ENCODE data around the gene DCLRE1B.

Gene DCLRE1B

GRCh38 chr1:113874012-113874879 lies 30.9 kb upstream of the DCLRE1B start:
- Mint-ChIP-seq H3K4me3 (peak overlapping the region; percentile 38), H3K4me1 (ENCODE audit: low read depth) (peaks cover 57% of the 10 kb centered on the region), H3K27me3 (ENCODE audit: low read depth) (no peaks in the 10 kb centered on the region)

DNA sequence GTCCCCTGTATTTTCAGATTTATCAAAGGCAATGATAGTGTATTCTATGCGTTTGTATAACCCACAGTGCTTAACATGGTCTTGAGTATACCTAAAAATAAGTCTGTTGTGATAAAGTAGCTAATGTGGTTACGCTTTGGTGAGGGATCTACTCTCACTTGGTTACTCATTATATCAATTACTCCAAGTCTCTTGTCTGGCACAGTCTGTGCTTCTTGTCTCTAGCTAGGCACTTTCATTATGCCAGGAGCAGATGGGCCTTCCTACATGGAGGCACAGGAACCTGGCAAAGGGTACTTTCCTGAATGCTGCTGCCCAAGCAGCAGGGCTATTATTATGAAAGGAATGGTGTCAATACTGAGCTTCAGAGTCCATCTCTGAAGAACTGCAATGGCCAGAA lies 29.4 kb upstream of the DCLRE1B start:
- peak overlapping the region; percentile 5 for H3K27ac Mint-ChIP-seq
- no peaks in the 10 kb centered on the region for H3K27me3 Mint-ChIP-seq (ENCODE audit: low read depth)
- peak overlapping the region; percentile 11 for H3K4me3 Mint-ChIP-seq
- peaks cover 61% of the 10 kb centered on the region for H3K4me1 Mint-ChIP-seq (ENCODE audit: low read depth)
- peaks cover 6% of the 10 kb centered on the region for H3K36me3 Mint-ChIP-seq (ENCODE audit: low read depth)
- no peaks in the 10 kb centered on the region for H3K9me3 Mint-ChIP-seq

More at GRCh38 chr1:113874012-113874879, 30.9 kb upstream of the DCLRE1B start:
- peak overlapping the region; percentile 82 for H3K27ac Mint-ChIP-seq
- peaks cover 11% of the 10 kb centered on the region for H3K36me3 Mint-ChIP-seq (ENCODE audit: low read depth)
- H3K9me3 Mint-ChIP-seq = no peaks in the 10 kb centered on the region

GRCh38 chr1:113876176-113876575 lies 28.9 kb upstream of the DCLRE1B start:
- H3K4me3 Mint-ChIP-seq = no peak overlapping the region

DNA sequence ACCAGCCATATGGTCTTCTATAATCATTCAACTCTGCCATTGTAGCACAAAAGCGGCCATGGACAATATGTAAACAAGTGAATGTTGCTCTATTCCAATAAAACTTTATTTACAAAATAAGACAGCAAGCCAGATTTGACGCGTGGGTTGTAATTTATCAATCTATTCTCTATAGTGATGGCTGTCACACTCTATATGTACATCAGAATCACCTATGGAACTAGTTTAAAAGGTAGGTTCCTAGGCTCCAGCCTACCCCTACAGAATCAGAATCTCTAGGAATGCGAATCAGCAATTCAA lies 25.4 kb upstream of the DCLRE1B start:
- Mint-ChIP-seq H3K27ac (no peak overlapping the region), H3K4me3 (no peak overlapping the region), H3K27me3 (ENCODE audit: low read depth) (no peaks in the 10 kb centered on the region), H3K36me3 (ENCODE audit: low read depth) (no peaks in the 10 kb centered on the region), H3K9me3 (no peaks in the 10 kb centered on the region), H3K4me1 (ENCODE audit: low read depth) (peaks cover 41% of the 10 kb centered on the region)

More at GRCh38 chr1:113876176-113876575, 28.9 kb upstream of the DCLRE1B start:
- H3K27ac Mint-ChIP-seq = no peak overlapping the region
- no peaks in the 10 kb centered on the region for H3K27me3 Mint-ChIP-seq (ENCODE audit: low read depth)
- peaks cover 6% of the 10 kb centered on the region for H3K36me3 Mint-ChIP-seq (ENCODE audit: low read depth)
- no peaks in the 10 kb centered on the region for H3K9me3 Mint-ChIP-seq
- peaks cover 65% of the 10 kb centered on the region for H3K4me1 Mint-ChIP-seq (ENCODE audit: low read depth)

- H3K36me3 Mint-ChIP-seq (ENCODE audit: low read depth) = peaks cover 6% of the 10 kb centered on the region
- H3K27ac Mint-ChIP-seq = no peak overlapping the region
- peaks cover 33% of the 10 kb centered on the region for H3K4me1 Mint-ChIP-seq (ENCODE audit: low read depth)
- H3K9me3 Mint-ChIP-seq = no peaks in the 10 kb centered on the region
- no peak overlapping the region for H3K4me3 Mint-ChIP-seq
- H3K27me3 Mint-ChIP-seq (ENCODE audit: low read depth) = no peaks in the 10 kb centered on the region
These were observed 23.5 kb upstream of the DCLRE1B start for GRCh38 chr1:113881661-113882060.

DNA sequence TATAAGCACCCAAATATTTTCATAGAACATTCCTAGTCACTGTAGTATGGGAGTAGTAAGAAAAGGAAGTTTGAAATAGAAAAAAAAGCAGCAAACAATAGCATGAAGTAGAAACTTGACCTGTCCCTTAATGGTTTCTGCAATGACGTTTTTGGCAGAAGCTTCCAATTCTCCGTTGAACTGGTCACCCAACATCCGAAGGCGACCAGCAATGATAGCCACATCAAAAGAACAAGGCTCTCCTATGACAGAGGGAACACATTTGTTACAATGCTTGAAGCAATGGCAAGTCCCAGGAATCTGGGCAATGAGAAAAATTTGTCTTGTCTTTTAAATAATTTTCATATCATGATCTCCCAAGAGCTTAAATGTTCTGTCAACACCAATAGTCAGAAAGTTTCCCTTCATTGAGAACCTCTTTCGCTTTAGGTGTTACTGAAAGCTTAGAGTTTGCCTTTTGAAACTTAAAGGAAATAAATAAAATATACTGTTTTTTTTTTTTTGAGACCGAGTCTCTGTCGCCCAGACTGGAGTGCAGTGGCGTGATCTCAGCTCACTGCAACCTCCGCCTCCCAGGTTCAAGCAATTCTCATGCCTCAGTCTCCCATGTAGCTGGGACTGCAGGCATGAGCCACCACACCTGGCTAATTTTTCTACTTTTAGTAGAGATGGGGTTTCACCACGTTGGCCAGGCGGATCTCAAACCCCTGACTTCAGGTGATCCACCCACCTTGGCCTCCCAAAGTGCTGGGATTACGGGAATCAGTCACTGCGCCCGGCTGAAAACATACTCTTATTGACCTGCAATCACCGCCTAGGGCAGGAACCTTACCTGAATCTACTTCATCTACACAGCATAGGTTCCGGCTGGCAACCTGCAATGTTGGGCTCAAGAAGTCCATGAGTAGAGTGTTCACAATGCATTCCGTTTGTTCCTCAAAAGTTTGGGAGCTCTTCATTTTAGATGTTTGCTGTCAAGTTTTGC lies 18.4 kb upstream of the DCLRE1B start:
- H3K27me3 Mint-ChIP-seq (ENCODE audit: low read depth) = no peaks in the 10 kb centered on the region
- H3K36me3 Mint-ChIP-seq (ENCODE audit: low read depth) = peaks cover 11% of the 10 kb centered on the region
- H3K4me3 Mint-ChIP-seq = peak overlapping the region; percentile 12
- peaks cover 19% of the 10 kb centered on the region for H3K4me1 Mint-ChIP-seq (ENCODE audit: low read depth)
- no peaks in the 10 kb centered on the region for H3K9me3 Mint-ChIP-seq
- H3K27ac Mint-ChIP-seq = no peak overlapping the region

DNA sequence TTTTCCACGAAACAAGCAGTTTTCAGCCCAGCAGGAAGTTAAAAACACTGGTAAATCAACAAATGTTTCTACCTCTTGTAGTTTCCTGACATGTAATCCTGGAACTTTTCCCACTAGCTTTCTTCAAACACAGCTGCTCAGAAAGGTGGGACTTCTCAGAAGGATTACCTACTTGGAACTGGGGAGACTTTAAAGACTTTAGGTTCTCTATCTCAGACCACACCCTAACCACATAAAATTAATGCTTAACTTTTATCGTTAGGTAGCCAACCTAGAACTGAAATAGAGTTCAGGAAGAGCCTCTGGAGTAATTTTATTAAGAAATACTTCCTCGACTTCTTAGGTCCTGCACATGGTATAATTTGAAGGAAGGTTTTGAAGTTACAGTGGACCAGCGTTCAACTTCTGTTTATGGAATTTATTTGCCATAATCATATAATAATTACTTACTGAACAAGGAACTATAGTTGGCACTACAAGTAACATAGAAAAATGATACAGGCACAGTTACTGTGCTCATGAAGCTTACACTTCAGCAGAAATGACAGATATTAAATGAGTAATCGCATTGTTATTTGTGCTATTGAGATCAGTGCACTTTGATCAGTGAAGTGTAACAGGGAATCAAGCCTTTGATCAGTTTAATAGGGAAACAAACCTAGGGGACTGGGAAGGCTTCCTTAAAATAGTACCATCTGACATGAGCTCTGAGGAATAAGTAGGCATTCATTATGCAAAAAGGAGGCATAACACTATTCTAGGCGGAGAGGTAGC lies 17.5 kb upstream of the DCLRE1B start, which contains the start of gene BCL2L15:
BCL2L15 (minus strand) TSS at position 180 of the 774 bp plus-strand sequence. CDS start 206 bp downstream, outside the sequence.
- Mint-ChIP-seq H3K27ac (no peak within 1 kb of the TSS), H3K4me3 (peak within 1 kb of the TSS; percentile 12), H3K36me3 (ENCODE audit: low read depth) (peaks cover 11% of the 10 kb centered on the region), H3K9me3 (no peaks in the 10 kb centered on the region), H3K27me3 (ENCODE audit: low read depth) (no peaks in the 10 kb centered on the region), H3K4me1 (ENCODE audit: low read depth) (peaks cover 19% of the 10 kb centered on the region)

- Mint-ChIP-seq H3K27me3 (ENCODE audit: low read depth) (no peaks in the 10 kb centered on the region), H3K27ac (no peak overlapping the region), H3K36me3 (ENCODE audit: low read depth) (peaks cover 27% of the 10 kb centered on the region), H3K4me3 (no peak overlapping the region), H3K4me1 (ENCODE audit: low read depth) (peaks cover 19% of the 10 kb centered on the region), H3K9me3 (no peaks in the 10 kb centered on the region)
These were observed 14.3 kb upstream of the DCLRE1B start for GRCh38 chr1:113890816-113891215.

DNA sequence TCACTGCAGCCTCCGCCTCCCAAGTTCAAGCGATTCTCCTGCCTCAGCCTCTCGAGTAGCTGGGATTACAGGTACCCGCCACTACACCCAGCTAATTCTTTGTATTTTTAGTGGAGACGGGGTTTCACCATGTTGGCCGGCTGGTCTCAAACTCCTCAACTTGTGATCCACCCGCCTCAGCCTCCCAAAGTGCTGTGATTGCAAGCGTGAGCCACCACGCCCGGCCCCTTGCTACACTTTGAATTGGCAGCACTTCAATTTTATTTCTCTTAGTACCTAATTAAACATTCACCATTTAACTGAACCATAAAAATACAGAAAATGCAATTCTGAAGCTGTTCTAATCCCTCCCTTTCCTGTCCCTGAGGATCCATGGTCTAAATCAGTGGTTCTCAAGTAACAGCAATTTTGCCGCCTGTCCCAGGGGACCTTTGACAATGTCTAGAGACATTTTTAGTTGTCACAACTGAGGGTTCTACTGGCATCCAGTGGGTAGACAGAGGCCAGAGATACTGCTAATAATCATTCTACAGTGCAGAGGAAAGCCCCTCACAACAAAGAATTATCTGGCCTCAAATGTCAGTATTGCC lies 13.4 kb upstream of the DCLRE1B start:
- no peaks in the 10 kb centered on the region for H3K9me3 Mint-ChIP-seq
- no peak overlapping the region for H3K4me3 Mint-ChIP-seq
- peaks cover 31% of the 10 kb centered on the region for H3K36me3 Mint-ChIP-seq (ENCODE audit: low read depth)
- peaks cover 14% of the 10 kb centered on the region for H3K4me1 Mint-ChIP-seq (ENCODE audit: low read depth)
- H3K27me3 Mint-ChIP-seq (ENCODE audit: low read depth) = no peaks in the 10 kb centered on the region
- no peak overlapping the region for H3K27ac Mint-ChIP-seq

- Mint-ChIP-seq H3K27ac (no peak overlapping the region), H3K9me3 (no peaks in the 10 kb centered on the region), H3K4me1 (ENCODE audit: low read depth) (peaks cover 11% of the 10 kb centered on the region), H3K27me3 (ENCODE audit: low read depth) (no peaks in the 10 kb centered on the region), H3K36me3 (ENCODE audit: low read depth) (peaks cover 41% of the 10 kb centered on the region), H3K4me3 (no peak overlapping the region)
These were observed 11.9 kb upstream of the DCLRE1B start for GRCh38 chr1:113893267-113893666.

DNA sequence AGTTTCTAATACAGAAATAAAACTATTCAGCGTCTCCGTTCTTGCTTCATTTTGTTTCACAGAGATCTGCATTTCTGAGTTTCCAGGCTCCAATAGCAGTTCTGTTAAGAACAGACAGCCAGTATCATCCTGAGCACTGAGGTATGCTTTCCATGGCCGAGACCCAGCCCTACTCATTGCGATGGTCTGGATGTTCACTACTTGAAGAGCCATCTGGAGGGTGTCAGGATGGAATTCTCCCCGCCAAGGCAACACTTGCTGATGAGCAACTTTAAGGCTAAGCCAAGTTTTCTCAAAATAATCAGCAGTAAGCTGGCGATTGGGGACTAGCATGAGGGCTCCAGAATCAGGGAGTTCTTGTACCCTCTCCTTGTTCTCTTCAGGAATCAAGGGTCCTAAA lies 10.0 kb upstream of the DCLRE1B start:
- no peak overlapping the region for H3K27ac Mint-ChIP-seq

GRCh38 chr1:113895961-113896360 lies 9.2 kb upstream of the DCLRE1B start:
- peaks cover 59% of the 10 kb centered on the region for H3K36me3 Mint-ChIP-seq (ENCODE audit: low read depth)
- no peaks in the 10 kb centered on the region for H3K9me3 Mint-ChIP-seq
- no peak overlapping the region for H3K4me3 Mint-ChIP-seq
- H3K27ac Mint-ChIP-seq = no peak overlapping the region
- H3K4me1 Mint-ChIP-seq (ENCODE audit: low read depth) = peaks cover 18% of the 10 kb centered on the region
- no peaks in the 10 kb centered on the region for H3K27me3 Mint-ChIP-seq (ENCODE audit: low read depth)

More for the DNA sequence above, 10.0 kb upstream of the DCLRE1B start:
- H3K9me3 Mint-ChIP-seq = no peaks in the 10 kb centered on the region
- H3K36me3 Mint-ChIP-seq (ENCODE audit: low read depth) = peaks cover 56% of the 10 kb centered on the region
- H3K4me3 Mint-ChIP-seq = no peak overlapping the region
- peaks cover 20% of the 10 kb centered on the region for H3K4me1 Mint-ChIP-seq (ENCODE audit: low read depth)
- no peaks in the 10 kb centered on the region for H3K27me3 Mint-ChIP-seq (ENCODE audit: low read depth)

GRCh38 chr1:113898241-113898814 lies 6.8 kb upstream of the DCLRE1B start:
- no peaks in the 10 kb centered on the region for H3K9me3 Mint-ChIP-seq
- peak overlapping the region; percentile 21 for H3K27ac Mint-ChIP-seq
- H3K27me3 Mint-ChIP-seq (ENCODE audit: low read depth) = no peaks in the 10 kb centered on the region
- peaks cover 40% of the 10 kb centered on the region for H3K4me1 Mint-ChIP-seq (ENCODE audit: low read depth)
- H3K4me3 Mint-ChIP-seq = no peak overlapping the region
- H3K36me3 Mint-ChIP-seq (ENCODE audit: low read depth) = peaks cover 67% of the 10 kb centered on the region

All from T-helper 1 cell treated with Interleukin-12 subunit alpha and Interleukin-12 subunit beta and Interleukin-4 antibody, amounts not matched to agents 30 μg/mL and 1 μg/mL, for 36 hours (primary cell).